Pancreas (tissue), 10 donors: ENCODE results near the gene TIAM1. TPM values are rescaled to one million over a fixed set of nuclear protein-coding genes. Genes with fewer than 3 reads are reported as not detected.

Source experiments
- ATAC-seq, 4 donors: fragments of 200-7000 bp; cut with Tn5 transposase; one replicate each; pipeline versions ENCODE4 v1.8.0 to v1.9.1; 2020; ENCODE audit warnings: mild to moderate bottlenecking in 4 of 4, moderate library complexity in 4 of 4
- DNase-seq, 6 donors: peaks; one replicate each; pipeline ENCODE4 v3.0.0-alpha.2; 2020
- FAIRE-seq: peaks from 2 replicates; lab custom pipeline; 2012; peaks lifted over from hg19 to GRCh38; lab: Jason Lieb, UNC
- H3K27ac ChIP-seq, 4 donors: fragments of 200-600 bp; sonication (generic); 1 replicate in 3 of 4; 2 replicates in 1 of 4; pipeline versions ENCODE4 v1.5.0 to v1.8.0; 2020
- H3K27me3 ChIP-seq, 4 donors: fragments of 200-600 bp; one replicate each; pipeline ENCODE4 v1.8.0; 2021
- H3K36me3 ChIP-seq, 3 donors: fragments of 200-600 bp; sonication (generic) in 1 of 3; one replicate each; pipeline versions ENCODE4 v1.5.0 to v1.8.0; 2020 to 2021
- H3K4me1 ChIP-seq, 3 donors: fragments of 200-600 bp; one replicate each; pipeline ENCODE4 v1.8.0; 2021
- H3K4me3 ChIP-seq, 4 donors: fragments of 200-600 bp; sonication (generic) in 2 of 4; one replicate each; pipeline versions ENCODE4 v1.5.0 to v1.8.0; 2020 to 2021
- H3K9me3 ChIP-seq, 4 donors: fragments of 200-600 bp; one replicate each; pipeline ENCODE4 v1.8.0; 2021
- WGBS, 2 donors: extraction: QIAGEN DNeasy Blood & Tissue Kit; methylation state at CpG; one replicate each; pipeline ENCODE4 v1.1.7; 2013; 5-methylcytosine and 5-hydroxymethylcytosine counted together
- intact Hi-C, 3 donors: fragments of 100-400 bp; cut with DNase I; formaldehyde crosslinking; loops; one replicate each; pipeline versions ENCODE4 v1.11.1 to v1.14.2; 2022
- polyA plus RNA-seq, 2 donors: library from polyadenylated mRNA; stranded (reverse); fragments of 200-250 nt; gene quantifications; one replicate each; pipeline ENCODE4 v1.2.3, GENCODE V29; 2013
- total RNA-seq, 6 donors: library from RNA; stranded (reverse); fragmentation: NEBNext Ultra II Directional in 4 of 6; extraction: Animal tissue kit (Norgen Biotek cat#: 25700) in 4 of 6; gene quantifications; one replicate each; pipeline versions ENCODE4 v1.2.1 to v1.2.4, GENCODE V29; 2021 to 2023
- TF ChIP-seq, protein P1 (sequence below), 4 donors: fragments of 200-600 bp; sonication (generic) in 3 of 4; IDR thresholded peaks; one replicate each; pipeline versions ENCODE4 v1.5.0 to v1.8.0; 2021; ENCODE audit warnings: antibody characterized with exemption in 4 of 4
- donor health status: healthy with polysubstance abuse.
- donor health status: DM: no; HTN: no; CAD: no; lungs with moderate emphysema.
- donor health status: DM: no; HTN: no; CAD: no.
- donor health status: control.
- donor health status: control.
- donor health status: Bipolar disorder and iron deficiency.
- donor health status: DM: yes; HTN: yes; CAD: no.
- donor health status: DM: no; HTN: no; CAD: no.
- donor health status: DM: no; HTN: no; CAD: no.
- donor health status: DM: yes; HTN: yes; CAD: no.

The TIAM1 gene
- total and polyA plus RNA-seq, 8 donors = 1.7 to 7.7 (median 4.0) TPM

DNA sequence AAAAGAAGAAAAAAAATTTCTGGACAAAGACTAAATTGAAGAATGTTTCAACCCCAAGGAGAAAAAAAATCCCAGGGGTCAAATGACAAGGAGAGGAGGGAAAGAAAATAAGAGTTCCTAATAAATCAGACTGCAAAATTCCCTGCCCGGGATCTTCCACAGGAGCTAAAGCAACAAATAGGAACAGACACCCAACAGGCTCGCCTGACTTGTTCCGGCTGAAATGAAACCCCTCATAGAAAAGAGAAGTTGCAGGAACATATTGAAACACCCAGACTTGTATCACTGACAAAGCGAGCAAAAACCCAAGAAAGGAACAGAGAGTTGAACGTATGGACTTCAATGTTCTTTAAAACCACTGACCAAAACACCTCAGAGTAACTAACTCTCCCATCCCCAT lies 123.0 kb downstream of the TIAM1 start:
- ATAC-seq (no peak), DNase-seq (no peak), FAIRE-seq (no peak)
- H3K36me3 ChIP-seq = no peaks in the 10 kb centered on the region
- H3K4me1 ChIP-seq = no peaks in the 10 kb centered on the region
- WGBS, 2 donors = 59 to 64% methylated on average over 5 of the region's 5 CpGs
- intact Hi-C loops = no loop called here
- no peak overlapping the region for H3K4me3 ChIP-seq
- H3K9me3 ChIP-seq = no peaks in the 10 kb centered on the region
- no peaks in the 10 kb centered on the region for H3K27me3 ChIP-seq
- no peak overlapping the region for H3K27ac ChIP-seq
- TF ChIP-seq, protein P1, sequence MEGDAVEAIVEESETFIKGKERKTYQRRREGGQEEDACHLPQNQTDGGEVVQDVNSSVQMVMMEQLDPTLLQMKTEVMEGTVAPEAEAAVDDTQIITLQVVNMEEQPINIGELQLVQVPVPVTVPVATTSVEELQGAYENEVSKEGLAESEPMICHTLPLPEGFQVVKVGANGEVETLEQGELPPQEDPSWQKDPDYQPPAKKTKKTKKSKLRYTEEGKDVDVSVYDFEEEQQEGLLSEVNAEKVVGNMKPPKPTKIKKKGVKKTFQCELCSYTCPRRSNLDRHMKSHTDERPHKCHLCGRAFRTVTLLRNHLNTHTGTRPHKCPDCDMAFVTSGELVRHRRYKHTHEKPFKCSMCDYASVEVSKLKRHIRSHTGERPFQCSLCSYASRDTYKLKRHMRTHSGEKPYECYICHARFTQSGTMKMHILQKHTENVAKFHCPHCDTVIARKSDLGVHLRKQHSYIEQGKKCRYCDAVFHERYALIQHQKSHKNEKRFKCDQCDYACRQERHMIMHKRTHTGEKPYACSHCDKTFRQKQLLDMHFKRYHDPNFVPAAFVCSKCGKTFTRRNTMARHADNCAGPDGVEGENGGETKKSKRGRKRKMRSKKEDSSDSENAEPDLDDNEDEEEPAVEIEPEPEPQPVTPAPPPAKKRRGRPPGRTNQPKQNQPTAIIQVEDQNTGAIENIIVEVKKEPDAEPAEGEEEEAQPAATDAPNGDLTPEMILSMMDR (IDR thresholded peaks at IDR 0.05) = no peak

DNA sequence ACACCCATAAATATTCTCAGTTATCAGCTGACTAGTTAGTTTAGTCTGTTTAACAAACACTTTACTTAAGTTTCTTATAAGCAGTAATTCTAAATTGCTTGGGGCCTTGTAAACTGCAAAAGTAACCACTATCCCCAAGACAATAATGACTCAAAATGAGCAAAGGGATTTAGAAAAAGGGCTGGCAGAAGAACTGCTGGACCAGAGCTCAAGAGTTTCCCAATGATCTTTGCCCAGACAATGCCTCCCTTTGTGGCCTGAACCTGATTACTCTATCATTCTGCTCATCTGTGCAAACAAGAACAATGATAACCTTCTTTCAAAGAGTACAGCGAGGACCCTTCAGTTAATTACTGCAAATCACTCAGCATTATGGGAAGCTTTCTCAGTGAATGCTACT lies 123.5 kb downstream of the TIAM1 start:
- Histone ChIP-seq H3K27me3 (no peaks in the 10 kb centered on the region), H3K4me3 (no peak overlapping the region), H3K4me1 (no peaks in the 10 kb centered on the region), H3K9me3 (no peaks in the 10 kb centered on the region), H3K36me3 (no peaks in the 10 kb centered on the region), H3K27ac (no peak overlapping the region)
- intact Hi-C loops = no loop called here
- no peak for DNase-seq
- peak in 1 of 4 donors; percentile 20 for ATAC-seq
- TF ChIP-seq, protein P1 (IDR thresholded peaks at IDR 0.05) = no peak
- WGBS, 2 donors = 40 to 43% methylated on average over 1 of the region's 1 CpG
- FAIRE-seq = no peak

DNA sequence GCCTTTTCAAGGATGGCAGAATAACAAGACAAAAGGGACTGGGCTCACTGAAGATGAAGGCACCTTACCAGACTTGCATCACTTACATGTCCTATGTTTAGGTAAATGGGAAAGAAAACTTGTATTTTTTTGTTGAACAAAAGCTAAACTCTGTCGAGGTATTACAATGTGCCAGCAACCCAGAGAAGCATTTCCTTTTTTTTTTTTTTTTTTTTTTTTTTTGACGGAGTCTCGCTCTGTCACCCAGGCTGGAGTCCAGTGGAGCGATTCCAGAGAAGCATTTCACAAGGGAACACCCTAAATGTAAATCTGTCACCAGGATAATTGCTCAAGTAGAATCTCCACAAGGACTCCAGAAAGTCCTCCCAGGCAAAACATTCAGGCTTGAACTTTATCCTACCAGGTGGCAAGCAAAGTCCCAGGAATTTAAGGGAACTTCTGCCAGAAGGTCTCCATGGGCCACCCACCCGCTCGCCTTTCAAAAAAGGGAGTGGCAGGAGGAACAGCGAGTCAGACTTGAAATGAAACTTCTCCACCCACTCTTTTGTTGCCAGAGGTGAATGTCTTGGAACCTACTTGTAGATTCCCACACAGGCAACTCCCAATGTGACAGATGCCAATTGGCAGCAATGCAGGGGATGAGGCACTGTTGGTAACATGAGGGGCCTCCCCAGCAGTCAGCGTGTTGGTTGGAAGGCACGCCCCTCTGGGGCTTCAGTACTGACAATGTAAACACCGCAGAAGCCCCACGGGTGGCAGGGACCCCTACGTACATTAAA lies 125.0 kb downstream of the TIAM1 start:
- no peak overlapping the region for H3K4me3 ChIP-seq
- intact Hi-C loops = no loop called here
- FAIRE-seq = no peak
- WGBS, 2 donors = 53 to 64% methylated on average over 12 of the region's 12 CpGs
- no peak for DNase-seq
- no peaks in the 10 kb centered on the region for H3K4me1 ChIP-seq
- TF ChIP-seq, protein P1 (IDR thresholded peaks at IDR 0.05) = no peak
- peak in 2 of 4 donors; percentile 9 to 52 for ATAC-seq
- no peaks in the 10 kb centered on the region for H3K27me3 ChIP-seq
- no peaks in the 10 kb centered on the region for H3K36me3 ChIP-seq
- H3K27ac ChIP-seq = no peak overlapping the region
- H3K9me3 ChIP-seq = no peaks in the 10 kb centered on the region

DNA sequence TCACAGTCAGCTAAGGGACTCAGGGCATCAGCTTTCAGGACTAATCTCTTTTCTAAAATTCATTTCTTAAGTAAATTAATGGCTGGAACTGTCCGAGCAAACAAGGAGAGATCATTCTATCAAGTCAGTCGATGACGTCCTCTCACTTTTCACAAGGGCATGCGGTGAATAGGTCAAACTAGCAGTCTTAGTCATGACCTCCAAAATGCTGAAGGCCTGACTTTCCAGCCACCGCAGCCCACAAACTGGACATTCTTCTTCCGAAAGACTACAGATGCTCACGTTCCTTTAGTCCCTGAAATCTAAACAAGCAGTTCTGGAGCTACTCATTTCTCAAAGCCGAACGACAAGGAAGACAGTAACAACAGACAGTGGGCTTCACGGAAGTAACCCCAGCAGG lies 127.9 kb downstream of the TIAM1 start:
- H3K9me3 ChIP-seq = no peaks in the 10 kb centered on the region
- DNase-seq (no peak), FAIRE-seq (no peak), ATAC-seq (no peak)
- H3K27ac ChIP-seq = no peak overlapping the region
- H3K36me3 ChIP-seq = no peaks in the 10 kb centered on the region
- 71 to 82% methylated on average over 10 of the region's 10 CpGs for WGBS, 2 donors
- no peak overlapping the region for H3K4me3 ChIP-seq
- TF ChIP-seq, protein P1 (IDR thresholded peaks at IDR 0.05) = no peak
- intact Hi-C loops = no loop called here
- H3K4me1 ChIP-seq = no peaks in the 10 kb centered on the region
- H3K27me3 ChIP-seq = peaks cover 0 to 3% (median 0%) of the 10 kb centered on the region in 4 donors

DNA sequence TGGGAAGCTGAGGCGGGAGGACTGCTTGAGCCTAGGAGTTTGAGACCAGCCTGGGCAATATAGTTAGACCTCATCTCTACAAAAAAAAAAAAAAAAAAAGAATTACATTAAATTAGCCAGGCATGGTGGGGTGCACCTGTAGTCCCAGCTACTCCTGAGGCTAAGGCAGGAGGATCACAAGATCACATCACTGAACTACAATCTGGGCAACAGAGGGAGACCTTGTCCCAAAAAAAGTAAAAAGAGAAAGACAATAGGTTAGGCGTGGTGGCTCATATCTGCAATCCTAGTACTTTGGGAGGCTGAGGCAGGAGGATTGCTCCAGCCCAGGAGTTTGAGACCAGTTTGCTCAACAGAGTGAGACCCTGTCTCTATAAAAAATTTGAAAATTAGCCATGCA lies 130.3 kb downstream of the TIAM1 start:
- Histone ChIP-seq H3K27ac (no peak overlapping the region), H3K36me3 (no peaks in the 10 kb centered on the region), H3K4me3 (no peak overlapping the region), H3K27me3 (peaks cover 0 to 3% (median 0%) of the 10 kb centered on the region in 4 donors), H3K9me3 (no peaks in the 10 kb centered on the region), H3K4me1 (no peaks in the 10 kb centered on the region)
- TF ChIP-seq, protein P1 (IDR thresholded peaks at IDR 0.05) = no peak
- FAIRE-seq (no peak), ATAC-seq (no peak), DNase-seq (no peak)
- intact Hi-C loops = no loop called here
- 57 to 61% methylated on average over 2 of the region's 2 CpGs for WGBS, 2 donors
